ENCODE measurements around the gene CHN1. TPM values are rescaled to one million over a fixed set of nuclear protein-coding genes. Genes with fewer than 3 reads are reported as not detected.

CHN1 gene
- polyA plus RNA-seq, 2 donors = 1.1 to 3.2 TPM

DNA sequence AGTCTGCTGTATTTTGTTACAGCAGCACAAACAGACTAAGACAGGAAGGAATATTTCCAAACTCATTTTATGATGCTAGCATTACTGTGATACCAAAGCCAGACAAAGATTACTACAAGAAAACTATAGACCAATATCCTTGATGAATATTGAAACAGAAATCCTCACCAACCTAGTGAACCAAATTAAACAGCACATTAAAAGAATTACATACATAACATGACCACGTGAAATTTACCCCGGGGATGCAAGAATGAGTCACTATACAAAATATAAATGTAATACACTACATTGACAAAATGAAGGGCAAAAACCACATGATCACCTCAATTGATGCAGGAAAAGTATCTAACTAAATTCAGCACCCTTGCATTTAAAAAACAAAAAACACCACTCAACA is 112.6 kb downstream of the CHN1 start:
- Histone ChIP-seq H3K27me3 (ENCODE audit: control insufficient read depth in 1 of 2, insufficient read depth in 2 of 2, low read length in 2 of 2) (no peaks in the 10 kb centered on the region), H3K36me3 (ENCODE audit: control insufficient read depth in 2 of 2, insufficient read depth in 2 of 2, low read length in 1 of 2) (no peaks in the 10 kb centered on the region), H3K4me1 (ENCODE audit: control insufficient read depth in 2 of 2, insufficient read depth in 2 of 2, low read length in 1 of 2) (no peaks in the 10 kb centered on the region), H3K4me3 (ENCODE audit: low read depth in 1 of 2, low read length in 2 of 2) (no peak overlapping the region), H3K9me3 (ENCODE audit: control insufficient read depth in 2 of 2, insufficient read depth in 1 of 2, low read depth in 1 of 2, low read length in 1 of 2) (no peaks in the 10 kb centered on the region), H3K27ac (ENCODE audit: low read depth in 2 of 2, low read length in 1 of 2) (no peak overlapping the region)
- WGBS, 2 donors = 68 to 79% methylated on average over 2 of the region's 2 CpGs

DNA sequence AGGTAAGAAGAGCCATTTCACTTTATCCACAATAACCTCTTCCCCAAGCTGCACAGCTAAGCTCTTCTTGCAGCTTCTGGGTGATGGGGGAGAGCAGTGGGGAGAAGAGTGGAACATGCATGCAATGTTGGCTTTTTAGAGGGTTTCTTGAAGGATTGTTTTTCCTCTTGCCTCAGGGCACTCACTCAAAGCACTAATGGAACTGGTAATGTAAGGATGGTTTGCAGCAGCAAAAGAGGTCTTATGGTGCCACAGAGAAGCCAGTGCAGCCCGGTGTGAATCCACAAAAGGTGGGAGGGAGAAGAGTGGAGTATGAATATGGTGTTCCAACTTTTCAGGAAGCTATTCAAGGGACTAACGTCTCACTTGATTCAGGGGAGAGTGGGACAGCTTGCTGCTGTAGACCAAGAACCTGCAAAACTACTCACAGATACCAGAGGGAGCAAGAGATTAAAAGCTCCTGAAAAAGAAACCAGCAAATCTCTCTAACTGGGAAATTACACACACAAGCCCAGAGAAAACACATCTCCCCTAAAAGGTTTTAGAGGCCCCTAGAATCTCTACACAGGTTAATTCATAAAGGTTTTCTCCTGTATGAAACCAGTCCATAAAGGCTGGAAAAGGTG is 116.4 kb downstream of the CHN1 start:
- no peaks in the 10 kb centered on the region for H3K27me3 ChIP-seq (ENCODE audit: control insufficient read depth in 1 of 2, insufficient read depth in 2 of 2, low read length in 2 of 2)
- H3K36me3 ChIP-seq (ENCODE audit: control insufficient read depth in 2 of 2, insufficient read depth in 2 of 2, low read length in 1 of 2) = no peaks in the 10 kb centered on the region
- WGBS, 2 donors = 71 to 72% methylated on average over 2 of the region's 2 CpGs
- H3K9me3 ChIP-seq (ENCODE audit: control insufficient read depth in 2 of 2, insufficient read depth in 1 of 2, low read depth in 1 of 2, low read length in 1 of 2) = no peaks in the 10 kb centered on the region
- H3K4me3 ChIP-seq (ENCODE audit: low read depth in 1 of 2, low read length in 2 of 2) = no peak overlapping the region
- H3K27ac ChIP-seq (ENCODE audit: low read depth in 2 of 2, low read length in 1 of 2) = no peak overlapping the region
- H3K4me1 ChIP-seq (ENCODE audit: control insufficient read depth in 2 of 2, insufficient read depth in 2 of 2, low read length in 1 of 2) = no peaks in the 10 kb centered on the region

DNA sequence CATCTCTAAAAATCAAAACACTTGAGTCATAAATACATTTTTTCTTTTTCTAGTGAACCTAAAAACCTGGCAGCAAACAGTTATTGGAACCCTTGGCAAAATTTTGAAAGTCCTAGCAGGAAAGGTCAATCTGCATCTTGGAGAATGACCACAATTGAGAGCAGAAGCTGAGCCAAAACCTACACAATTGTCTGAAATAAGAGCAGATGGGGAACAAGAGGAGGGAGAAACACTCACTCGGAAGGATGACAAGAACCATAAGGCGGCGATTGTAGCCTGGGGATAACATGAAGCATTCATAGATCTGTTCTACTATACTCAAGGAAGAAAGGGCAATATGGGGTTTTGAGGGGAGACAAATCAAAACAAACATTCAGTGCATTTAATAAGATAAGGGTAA is 117.0 kb downstream of the CHN1 start:
- no peak overlapping the region for H3K4me3 ChIP-seq (ENCODE audit: low read depth in 1 of 2, low read length in 2 of 2)
- no peaks in the 10 kb centered on the region for H3K4me1 ChIP-seq (ENCODE audit: control insufficient read depth in 2 of 2, insufficient read depth in 2 of 2, low read length in 1 of 2)
- WGBS, 2 donors = 86 to 89% methylated on average over 3 of the region's 3 CpGs
- H3K27ac ChIP-seq (ENCODE audit: low read depth in 2 of 2, low read length in 1 of 2) = no peak overlapping the region
- H3K9me3 ChIP-seq (ENCODE audit: control insufficient read depth in 2 of 2, insufficient read depth in 1 of 2, low read depth in 1 of 2, low read length in 1 of 2) = no peaks in the 10 kb centered on the region
- no peaks in the 10 kb centered on the region for H3K27me3 ChIP-seq (ENCODE audit: control insufficient read depth in 1 of 2, insufficient read depth in 2 of 2, low read length in 2 of 2)
- no peaks in the 10 kb centered on the region for H3K36me3 ChIP-seq (ENCODE audit: control insufficient read depth in 2 of 2, insufficient read depth in 2 of 2, low read length in 1 of 2)

DNA sequence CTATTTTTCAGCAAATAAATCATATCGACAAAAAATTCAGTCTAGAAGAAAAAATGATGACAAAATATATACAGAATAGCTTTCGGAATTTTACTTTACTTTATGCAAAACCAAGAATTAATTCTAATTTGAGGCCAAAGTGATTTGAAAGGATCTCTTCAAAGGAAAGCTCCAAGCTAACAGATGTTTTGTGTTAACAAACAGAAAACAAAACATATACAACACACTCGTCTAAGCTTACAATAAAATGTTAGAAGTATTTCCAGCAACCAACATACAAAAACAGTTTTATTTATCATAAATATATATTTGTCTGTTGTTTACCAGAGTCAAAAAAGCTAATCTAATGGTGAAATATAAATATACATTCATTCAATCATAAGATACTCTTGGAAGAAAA is 122.8 kb downstream of the CHN1 start:
- Histone ChIP-seq H3K4me1 (ENCODE audit: control insufficient read depth in 2 of 2, insufficient read depth in 2 of 2, low read length in 1 of 2) (no peaks in the 10 kb centered on the region), H3K27ac (ENCODE audit: low read depth in 2 of 2, low read length in 1 of 2) (no peak overlapping the region), H3K27me3 (ENCODE audit: control insufficient read depth in 1 of 2, insufficient read depth in 2 of 2, low read length in 2 of 2) (no peaks in the 10 kb centered on the region), H3K36me3 (ENCODE audit: control insufficient read depth in 2 of 2, insufficient read depth in 2 of 2, low read length in 1 of 2) (no peaks in the 10 kb centered on the region), H3K9me3 (ENCODE audit: control insufficient read depth in 2 of 2, insufficient read depth in 1 of 2, low read depth in 1 of 2, low read length in 1 of 2) (no peaks in the 10 kb centered on the region), H3K4me3 (ENCODE audit: low read depth in 1 of 2, low read length in 2 of 2) (no peak overlapping the region)
- WGBS, 2 donors = 74 to 82% methylated on average over 3 of the region's 3 CpGs

DNA sequence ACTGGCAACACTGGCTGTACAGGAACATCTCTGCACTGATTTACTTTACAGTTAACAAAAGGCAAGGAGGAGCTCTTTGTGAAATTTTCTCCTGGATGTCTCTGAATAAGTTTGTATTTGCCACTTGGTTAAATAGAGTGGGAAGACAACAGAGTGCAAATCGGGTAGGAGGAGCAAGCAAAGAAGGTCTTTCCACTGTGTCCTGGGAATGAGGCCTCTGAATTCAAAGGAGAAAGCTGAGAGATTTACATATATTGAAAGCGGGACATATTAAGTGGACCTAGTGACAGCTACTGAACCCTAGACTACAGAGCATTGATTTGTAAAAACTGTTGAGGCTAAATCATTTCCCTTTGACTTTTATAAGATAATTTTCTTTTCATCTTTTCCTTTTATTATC is 123.5 kb downstream of the CHN1 start:
- H3K36me3 ChIP-seq (ENCODE audit: control insufficient read depth in 2 of 2, insufficient read depth in 2 of 2, low read length in 1 of 2) = no peaks in the 10 kb centered on the region
- WGBS, 2 donors = 73 to 75% methylated on average over 2 of the region's 2 CpGs
- no peaks in the 10 kb centered on the region for H3K9me3 ChIP-seq (ENCODE audit: control insufficient read depth in 2 of 2, insufficient read depth in 1 of 2, low read depth in 1 of 2, low read length in 1 of 2)
- no peak overlapping the region for H3K27ac ChIP-seq (ENCODE audit: low read depth in 2 of 2, low read length in 1 of 2)
- H3K4me1 ChIP-seq (ENCODE audit: control insufficient read depth in 2 of 2, insufficient read depth in 2 of 2, low read length in 1 of 2) = no peaks in the 10 kb centered on the region
- no peaks in the 10 kb centered on the region for H3K27me3 ChIP-seq (ENCODE audit: control insufficient read depth in 1 of 2, insufficient read depth in 2 of 2, low read length in 2 of 2)
- no peak overlapping the region for H3K4me3 ChIP-seq (ENCODE audit: low read depth in 1 of 2, low read length in 2 of 2)

DNA sequence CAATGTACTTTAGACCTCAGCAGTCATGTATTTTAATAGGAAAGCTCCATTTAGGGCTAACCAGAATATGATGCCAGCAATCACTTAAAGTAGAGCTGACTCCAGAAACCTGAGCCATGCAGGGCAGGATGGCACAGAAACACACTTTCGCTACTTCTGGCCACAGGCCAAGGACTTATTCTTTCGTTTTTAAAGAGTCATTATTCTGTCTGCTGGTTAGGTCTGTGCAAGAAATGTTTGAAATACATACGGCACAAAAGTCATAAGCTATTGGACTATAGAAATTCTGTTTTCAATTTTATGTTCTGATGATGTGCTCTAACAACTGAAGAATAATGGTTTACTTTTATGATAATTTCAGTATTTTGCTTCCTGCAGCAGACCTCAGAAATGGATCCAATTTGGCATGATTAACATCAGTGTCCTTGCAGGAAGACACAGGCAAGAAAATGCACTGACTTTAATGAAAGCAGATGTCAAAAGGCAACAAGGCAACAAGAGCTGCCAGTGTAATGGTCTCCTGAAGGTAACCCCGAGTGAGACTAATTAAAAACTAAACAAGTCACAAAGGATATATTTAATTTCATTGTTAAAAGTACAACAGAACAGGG is 126.5 kb downstream of the CHN1 start:
- Histone ChIP-seq H3K4me1 (ENCODE audit: control insufficient read depth in 2 of 2, insufficient read depth in 2 of 2, low read length in 1 of 2) (no peaks in the 10 kb centered on the region), H3K27me3 (ENCODE audit: control insufficient read depth in 1 of 2, insufficient read depth in 2 of 2, low read length in 2 of 2) (no peaks in the 10 kb centered on the region), H3K36me3 (ENCODE audit: control insufficient read depth in 2 of 2, insufficient read depth in 2 of 2, low read length in 1 of 2) (no peaks in the 10 kb centered on the region), H3K4me3 (ENCODE audit: low read depth in 1 of 2, low read length in 2 of 2) (peak overlapping the region in 1 of 2 donors; percentile 25), H3K27ac (ENCODE audit: low read depth in 2 of 2, low read length in 1 of 2) (no peak overlapping the region), H3K9me3 (ENCODE audit: control insufficient read depth in 2 of 2, insufficient read depth in 1 of 2, low read depth in 1 of 2, low read length in 1 of 2) (no peaks in the 10 kb centered on the region)
- 20 to 25% methylated on average over 4 of the region's 4 CpGs for WGBS, 2 donors

DNA sequence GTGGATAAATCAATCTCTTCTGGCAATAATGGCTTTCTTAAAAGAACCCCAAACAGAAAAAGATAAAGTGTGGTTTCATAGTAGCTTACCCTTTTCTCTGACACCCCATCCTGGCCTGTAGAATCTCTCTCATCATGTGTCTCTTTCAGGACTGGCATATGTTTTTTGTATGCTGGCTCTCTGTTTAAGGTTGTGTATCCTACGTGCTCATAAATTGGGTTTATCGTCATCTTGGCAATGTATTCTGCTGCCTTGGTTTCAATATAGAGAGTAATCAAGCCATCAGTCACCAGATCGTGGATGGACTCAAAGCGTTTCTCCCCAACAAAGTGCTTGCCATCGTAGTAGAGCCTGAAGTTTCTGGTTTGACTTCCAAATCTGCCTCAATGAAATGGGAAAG is 127.4 kb downstream of the CHN1 start:
- H3K27me3 ChIP-seq (ENCODE audit: control insufficient read depth in 1 of 2, insufficient read depth in 2 of 2, low read length in 2 of 2) = no peaks in the 10 kb centered on the region
- 86 to 90% methylated on average over 5 of the region's 5 CpGs for WGBS, 2 donors
- no peaks in the 10 kb centered on the region for H3K4me1 ChIP-seq (ENCODE audit: control insufficient read depth in 2 of 2, insufficient read depth in 2 of 2, low read length in 1 of 2)
- no peak overlapping the region for H3K27ac ChIP-seq (ENCODE audit: low read depth in 2 of 2, low read length in 1 of 2)
- no peaks in the 10 kb centered on the region for H3K9me3 ChIP-seq (ENCODE audit: control insufficient read depth in 2 of 2, insufficient read depth in 1 of 2, low read depth in 1 of 2, low read length in 1 of 2)
- H3K4me3 ChIP-seq (ENCODE audit: low read depth in 1 of 2, low read length in 2 of 2) = no peak overlapping the region
- H3K36me3 ChIP-seq (ENCODE audit: control insufficient read depth in 2 of 2, insufficient read depth in 2 of 2, low read length in 1 of 2) = no peaks in the 10 kb centered on the region

DNA sequence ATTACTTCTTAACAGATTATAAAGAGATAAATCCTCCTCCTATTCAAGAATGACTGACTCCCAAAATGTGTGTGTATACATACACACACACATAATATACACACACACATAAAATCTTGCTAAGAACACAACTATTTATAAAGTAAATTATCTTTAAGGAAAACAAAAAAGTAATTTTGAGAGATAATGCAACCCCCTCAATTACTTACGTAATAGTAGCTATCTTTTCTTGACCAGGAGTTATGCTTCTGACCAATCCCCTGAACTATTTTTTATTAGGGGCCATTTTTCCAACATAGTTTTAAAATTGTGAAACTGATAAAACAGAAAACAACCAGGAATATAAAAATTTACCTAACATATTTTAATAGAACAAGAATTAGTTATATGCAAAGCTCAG is 127.9 kb downstream of the CHN1 start:
- no peak overlapping the region for H3K27ac ChIP-seq (ENCODE audit: low read depth in 2 of 2, low read length in 1 of 2)
- no peaks in the 10 kb centered on the region for H3K4me1 ChIP-seq (ENCODE audit: control insufficient read depth in 2 of 2, insufficient read depth in 2 of 2, low read length in 1 of 2)
- no peaks in the 10 kb centered on the region for H3K9me3 ChIP-seq (ENCODE audit: control insufficient read depth in 2 of 2, insufficient read depth in 1 of 2, low read depth in 1 of 2, low read length in 1 of 2)
- no peaks in the 10 kb centered on the region for H3K36me3 ChIP-seq (ENCODE audit: control insufficient read depth in 2 of 2, insufficient read depth in 2 of 2, low read length in 1 of 2)
- no peak overlapping the region for H3K4me3 ChIP-seq (ENCODE audit: low read depth in 1 of 2, low read length in 2 of 2)
- H3K27me3 ChIP-seq (ENCODE audit: control insufficient read depth in 1 of 2, insufficient read depth in 2 of 2, low read length in 2 of 2) = no peaks in the 10 kb centered on the region
- WGBS, 2 donors = 89 to 94% methylated on average over 1 of the region's 1 CpG

DNA sequence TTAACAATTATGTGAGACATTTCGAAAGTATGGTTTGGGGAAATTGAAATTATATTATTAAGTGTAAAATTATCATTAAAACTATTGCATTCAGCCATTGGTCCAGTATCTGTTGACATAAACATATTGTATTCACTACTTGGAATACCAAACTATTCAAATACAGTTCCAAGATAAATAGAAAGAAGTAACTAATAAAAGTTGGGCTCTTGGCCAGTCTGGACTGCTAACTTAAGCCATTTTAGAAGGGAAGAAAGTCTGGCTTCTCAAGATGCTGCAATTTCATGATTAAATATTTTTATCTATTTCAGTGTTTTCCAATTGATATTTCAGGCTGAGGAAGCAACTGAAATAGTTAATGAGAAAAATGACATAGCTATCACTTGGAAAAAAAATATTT is 131.1 kb downstream of the CHN1 start:
- 40 to 52% methylated on average over 1 of the region's 1 CpG for WGBS, 2 donors
- Histone ChIP-seq H3K4me3 (ENCODE audit: low read depth in 1 of 2, low read length in 2 of 2) (no peak overlapping the region), H3K9me3 (ENCODE audit: control insufficient read depth in 2 of 2, insufficient read depth in 1 of 2, low read depth in 1 of 2, low read length in 1 of 2) (no peaks in the 10 kb centered on the region), H3K27ac (ENCODE audit: low read depth in 2 of 2, low read length in 1 of 2) (no peak overlapping the region), H3K4me1 (ENCODE audit: control insufficient read depth in 2 of 2, insufficient read depth in 2 of 2, low read length in 1 of 2) (no peaks in the 10 kb centered on the region), H3K36me3 (ENCODE audit: control insufficient read depth in 2 of 2, insufficient read depth in 2 of 2, low read length in 1 of 2) (no peaks in the 10 kb centered on the region), H3K27me3 (ENCODE audit: control insufficient read depth in 1 of 2, insufficient read depth in 2 of 2, low read length in 2 of 2) (no peaks in the 10 kb centered on the region)

DNA sequence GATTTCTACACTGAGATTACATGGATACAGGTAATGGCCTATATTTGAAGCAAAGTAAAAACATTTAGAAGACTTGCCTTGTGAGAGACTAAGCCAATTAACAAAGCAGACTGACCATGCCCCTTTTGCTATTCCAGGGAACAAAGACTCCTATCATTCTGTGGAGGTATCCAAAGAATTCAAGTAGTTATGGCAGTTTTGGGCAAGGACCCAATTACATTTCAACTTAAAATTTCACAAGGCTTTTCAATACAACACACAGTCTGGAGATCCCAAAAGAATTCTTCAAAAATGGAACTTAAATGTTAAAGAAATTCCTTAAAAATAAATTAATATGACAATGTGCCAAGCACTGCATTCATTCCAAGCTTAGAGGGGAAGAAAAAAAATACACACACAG is 131.7 kb downstream of the CHN1 start:
- Histone ChIP-seq H3K27ac (ENCODE audit: low read depth in 2 of 2, low read length in 1 of 2) (no peak overlapping the region), H3K27me3 (ENCODE audit: control insufficient read depth in 1 of 2, insufficient read depth in 2 of 2, low read length in 2 of 2) (no peaks in the 10 kb centered on the region), H3K4me3 (ENCODE audit: low read depth in 1 of 2, low read length in 2 of 2) (no peak overlapping the region), H3K9me3 (ENCODE audit: control insufficient read depth in 2 of 2, insufficient read depth in 1 of 2, low read depth in 1 of 2, low read length in 1 of 2) (no peaks in the 10 kb centered on the region), H3K4me1 (ENCODE audit: control insufficient read depth in 2 of 2, insufficient read depth in 2 of 2, low read length in 1 of 2) (no peaks in the 10 kb centered on the region), H3K36me3 (ENCODE audit: control insufficient read depth in 2 of 2, insufficient read depth in 2 of 2, low read length in 1 of 2) (no peaks in the 10 kb centered on the region)
